ENCODE results near the gene TTLL3. TPM values are rescaled to one million over a fixed set of nuclear protein-coding genes. Genes with fewer than 3 reads are reported as not detected.

Gene TTLL3
- total RNA-seq, 1 donor from 2014 or later, result 37.3 TPM

GRCh38 chr3:9784965-9785364 lies 25.1 kb upstream of the TTLL3 start:
- TF ChIP-seq CTCF (IDR thresholded peaks at IDR 0.05), result no peak
- Histone ChIP-seq H3K36me3 (peaks cover 84% of the 10 kb centered on the region), H3K27ac (no peak overlapping the region), H3K9me3 (no peaks in the 10 kb centered on the region), H3K4me3 (no peak overlapping the region), H3K4me1 (no peaks in the 10 kb centered on the region), H3K27me3 (no peaks in the 10 kb centered on the region)
- intact Hi-C loops (cut with DNase I), result no loop called here
- DNase-seq (no peak), ATAC-seq (no peak)

- Histone ChIP-seq H3K27me3 (no peaks in the 10 kb centered on the region), H3K9me3 (no peaks in the 10 kb centered on the region), H3K4me3 (no peak overlapping the region), H3K27ac (no peak overlapping the region), H3K36me3 (peaks cover 86% of the 10 kb centered on the region), H3K4me1 (peaks cover 1% of the 10 kb centered on the region)
- ATAC-seq (no peak), DNase-seq (no peak)
- intact Hi-C loops (cut with DNase I), result no loop called here
- TF ChIP-seq CTCF (IDR thresholded peaks at IDR 0.05), result no peak
Measured at GRCh38 chr3:9785602-9786001, 24.5 kb upstream of the TTLL3 start.

- H3K9me3 ChIP-seq, result no peaks in the 10 kb centered on the region
- no peak overlapping the region for H3K4me3 ChIP-seq
- H3K4me1 ChIP-seq, result peaks cover 8% of the 10 kb centered on the region
- TF ChIP-seq CTCF (IDR thresholded peaks at IDR 0.05), result no peak
- no peak overlapping the region for H3K27ac ChIP-seq
- peaks cover 82% of the 10 kb centered on the region for H3K36me3 ChIP-seq
- ATAC-seq (no peak), DNase-seq (no peak)
- intact Hi-C loops (cut with DNase I), result no loop called here
- H3K27me3 ChIP-seq, result no peaks in the 10 kb centered on the region
Measured at GRCh38 chr3:9786209-9786739, 23.8 kb upstream of the TTLL3 start.

GRCh38 chr3:9786825-9787669 lies 23.0 kb upstream of the TTLL3 start:
- Histone ChIP-seq H3K4me1 (peaks cover 14% of the 10 kb centered on the region), H3K4me3 (no peak overlapping the region), H3K27me3 (no peaks in the 10 kb centered on the region), H3K36me3 (peaks cover 74% of the 10 kb centered on the region), H3K27ac (no peak overlapping the region), H3K9me3 (no peaks in the 10 kb centered on the region)
- ATAC-seq (peak; percentile 31), DNase-seq (no peak)
- intact Hi-C loops (cut with DNase I), result no loop called here
- TF ChIP-seq CTCF (IDR thresholded peaks at IDR 0.05), result peak; percentile 40

- DNase-seq, result no peak
- intact Hi-C loops (cut with DNase I), result no loop called here
- Histone ChIP-seq H3K4me1 (peaks cover 14% of the 10 kb centered on the region), H3K4me3 (no peak overlapping the region), H3K9me3 (no peaks in the 10 kb centered on the region), H3K27me3 (no peaks in the 10 kb centered on the region), H3K27ac (no peak overlapping the region), H3K36me3 (peaks cover 68% of the 10 kb centered on the region)
- no peak for ATAC-seq
- TF ChIP-seq CTCF (IDR thresholded peaks at IDR 0.05), result no peak
Measured at GRCh38 chr3:9787714-9788113, 22.3 kb upstream of the TTLL3 start.

All from upper lobe of right lung (tissue), 1 donor.